HFF-Myc (cell line): ENCODE measurements around the gene HOXA2.

Experiments
- DNase-seq: peaks from one replicate; pipeline ENCODE4 v3.0.0-alpha.2; 2011; ENCODE audit warnings: low read depth; ENCODE audit errors: extremely low read depth
- H3K4me3 ChIP-seq: replicated peaks from 2 replicates; pipeline ENCODE4 v1.5.1; 2011; ENCODE audit warnings: low read depth, mild to moderate bottlenecking, control low read depth, low read length
- CTCF ChIP-seq: IDR thresholded peaks from 2 replicates; pipeline ENCODE4 v1.5.1; 2012; ENCODE audit warnings: mild to moderate bottlenecking, low read depth, low read length, control low read depth; ENCODE audit errors: missing control alignments

Gene HOXA2

GRCh38 chr7:27095050-27095896 is 7.2 kb downstream of the HOXA2 start:
- DNase-seq = no peak
- no peak for TF ChIP-seq CTCF
- H3K4me3 ChIP-seq = peak overlapping the region; percentile 48

- H3K4me3 ChIP-seq = no peak overlapping the region
- no peak for DNase-seq
- TF ChIP-seq CTCF = no peak
These were observed 8.0 kb downstream of the HOXA2 start for GRCh38 chr7:27094304-27095049.

GRCh38 chr7:27093184-27093895 is 9.1 kb downstream of the HOXA2 start:
- TF ChIP-seq CTCF = no peak
- DNase-seq = no peak
- H3K4me3 ChIP-seq = no peak overlapping the region

GRCh38 chr7:27092819-27093110 is 9.7 kb downstream of the HOXA2 start:
- no peak for TF ChIP-seq CTCF
- H3K4me3 ChIP-seq = no peak overlapping the region

GRCh38 chr7:27091941-27092818 is 10.3 kb downstream of the HOXA2 start:
- no peak for DNase-seq
- no peak overlapping the region for H3K4me3 ChIP-seq
- TF ChIP-seq CTCF = no peak

More at GRCh38 chr7:27092819-27093110, 9.7 kb downstream of the HOXA2 start:
- DNase-seq = no peak

- no peak overlapping the region for H3K4me3 ChIP-seq
- no peak for TF ChIP-seq CTCF
- DNase-seq = no peak
These were observed 11.4 kb downstream of the HOXA2 start for GRCh38 chr7:27091105-27091504.
